IPS-18c (cell line): Measurements from ENCODE around the gene SIPA1L3.

ENCODE experiments used
- H3K4me3 ChIP-seq: 2 replicates; pipeline ENCODE4 v1.7.0; 2013; ENCODE audit warnings: low read depth, mild to moderate bottlenecking, low read length, moderate library complexity; ENCODE audit not compliant: insufficient read depth
- H3K9me3 ChIP-seq: one replicate; pipeline ENCODE4 v1.6.1; 2013; ENCODE audit warnings: mild to moderate bottlenecking, low read length, moderate library complexity; ENCODE audit not compliant: control insufficient read depth, insufficient read depth

Gene SIPA1L3

GRCh38 chr19:37998801-37999308 is 91.8 kb downstream of the SIPA1L3 start:
- no peaks in the 10 kb centered on the region for H3K9me3 ChIP-seq
- H3K4me3 ChIP-seq, result no peak overlapping the region

GRCh38 chr19:37999309-38000213 is 92.6 kb downstream of the SIPA1L3 start:
- H3K4me3 ChIP-seq, result no peak overlapping the region

GRCh38 chr19:38001158-38001781 is 94.3 kb downstream of the SIPA1L3 start:
- Histone ChIP-seq H3K9me3 (no peaks in the 10 kb centered on the region), H3K4me3 (no peak overlapping the region)

More at GRCh38 chr19:37999309-38000213, 92.6 kb downstream of the SIPA1L3 start:
- H3K9me3 ChIP-seq, result no peaks in the 10 kb centered on the region

- Histone ChIP-seq H3K4me3 (peak overlapping the region; percentile 17), H3K9me3 (no peaks in the 10 kb centered on the region)
Measured at GRCh38 chr19:38003438-38004185, 96.6 kb downstream of the SIPA1L3 start.

- peak overlapping the region; percentile 17 for H3K4me3 ChIP-seq
- no peaks in the 10 kb centered on the region for H3K9me3 ChIP-seq
Measured at GRCh38 chr19:38004186-38004520, 97.1 kb downstream of the SIPA1L3 start.

GRCh38 chr19:38004521-38005223 is 97.7 kb downstream of the SIPA1L3 start:
- Histone ChIP-seq H3K9me3 (no peaks in the 10 kb centered on the region), H3K4me3 (peak overlapping the region; percentile 17; the same call in 1 of the 2 replicates)

GRCh38 chr19:38005224-38005614 is 98.2 kb downstream of the SIPA1L3 start:
- no peak overlapping the region for H3K4me3 ChIP-seq
- H3K9me3 ChIP-seq, result no peaks in the 10 kb centered on the region

- Histone ChIP-seq H3K9me3 (no peaks in the 10 kb centered on the region), H3K4me3 (no peak overlapping the region)
Measured at GRCh38 chr19:38006361-38007045, 99.5 kb downstream of the SIPA1L3 start.

- H3K4me3 ChIP-seq, result no peak overlapping the region
Measured at GRCh38 chr19:38009650-38010242, 102.7 kb downstream of the SIPA1L3 start.

GRCh38 chr19:38011426-38011825 is 104.4 kb downstream of the SIPA1L3 start:
- Histone ChIP-seq H3K4me3 (no peak overlapping the region), H3K9me3 (no peaks in the 10 kb centered on the region)

More at GRCh38 chr19:38009650-38010242, 102.7 kb downstream of the SIPA1L3 start:
- no peaks in the 10 kb centered on the region for H3K9me3 ChIP-seq

GRCh38 chr19:38012290-38012689 is 105.3 kb downstream of the SIPA1L3 start:
- no peaks in the 10 kb centered on the region for H3K9me3 ChIP-seq
- H3K4me3 ChIP-seq, result no peak overlapping the region

GRCh38 chr19:38012944-38013343 is 105.9 kb downstream of the SIPA1L3 start:
- Histone ChIP-seq H3K4me3 (no peak overlapping the region), H3K9me3 (no peaks in the 10 kb centered on the region)

GRCh38 chr19:38013913-38014580 is 107.0 kb downstream of the SIPA1L3 start:
- H3K9me3 ChIP-seq, result no peaks in the 10 kb centered on the region
- no peak overlapping the region for H3K4me3 ChIP-seq

- Histone ChIP-seq H3K4me3 (no peak overlapping the region), H3K9me3 (no peaks in the 10 kb centered on the region)
Measured at GRCh38 chr19:38015216-38015615, 108.2 kb downstream of the SIPA1L3 start.

GRCh38 chr19:38015761-38016160 is 108.8 kb downstream of the SIPA1L3 start:
- H3K4me3 ChIP-seq, result no peak overlapping the region
- no peaks in the 10 kb centered on the region for H3K9me3 ChIP-seq
